A549 (cell line): ENCODE results near the gene MAML3.

ENCODE experiments used
- BHLHE40 ChIP-seq: IDR thresholded peaks from 2 replicates; pipeline ENCODE4 v1.6.1; 2012; ENCODE audit warnings: low read depth, low read length, inconsistent platforms
- CHD4 ChIP-seq: fragments of 200-600 bp; sonication (generic); IDR thresholded peaks from 2 replicates; pipeline ENCODE4 v1.6.1; 2016; ENCODE audit warnings: antibody characterized with exemption, mild to moderate bottlenecking, borderline replicate concordance
- CTCF ChIP-seq: fragments of >200 bp; sonication (Bioruptor Twin); formaldehyde crosslinking; IDR thresholded peaks from 3 replicates; pipeline ENCODE4 v1.5.1; 2016
- E2F6 ChIP-seq: IDR thresholded peaks from 2 replicates; pipeline ENCODE4 v1.6.1; 2012; ENCODE audit warnings: low read depth, borderline replicate concordance
- EP300 ChIP-seq, 2 experiments: fragments of >200 bp; sonication (Bioruptor Twin); formaldehyde crosslinking; IDR thresholded peaks; 2 replicates in 1 of 2; 3 replicates in 1 of 2; pipeline ENCODE4 v1.6.1; 2016 to 2017
- JUN ChIP-seq, 2 experiments: fragments of >200 bp; sonication (Bioruptor Twin); formaldehyde crosslinking; IDR thresholded peaks; 2 replicates in 1 of 2; 3 replicates in 1 of 2; pipeline ENCODE4 v1.6.1; 2016 to 2017
- NPAS2 ChIP-seq: fragments of 250-450 bp; sonication (Bioruptor Pico); IDR thresholded peaks from 2 replicates; pipeline ENCODE4 v1.8.0; 2022; ENCODE audit warnings: mild to moderate bottlenecking, moderate library complexity, borderline replicate concordance
- POLR2A ChIP-seq: IDR thresholded peaks from 2 replicates; pipeline ENCODE4 v1.6.1; 2012; ENCODE audit warnings: mild to moderate bottlenecking, low read length
- REST ChIP-seq: fragments of 200-600 bp; sonication (generic); IDR thresholded peaks from 2 replicates; pipeline ENCODE4 v1.6.1; 2016; ENCODE audit warnings: antibody characterized with exemption, mild to moderate bottlenecking, moderate library complexity

GRCh38 chr4:139675651-139676050 is 478.3 kb downstream of the MAML3 start:
- no peak for TF ChIP-seq E2F6
- no peak for TF ChIP-seq CTCF
- TF ChIP-seq EP300 (IDR thresholded peaks at IDR 0.05): no peak
- no peak for TF ChIP-seq REST
- no peak for TF ChIP-seq JUN (IDR thresholded peaks at IDR 0.05)
- no peak for TF ChIP-seq CHD4
- no peak for TF ChIP-seq POLR2A
- no peak for TF ChIP-seq BHLHE40
- TF ChIP-seq NPAS2 (CRISPR knock-in tag): no peak
